ENCODE measurements around the gene FAM210B. TPM values are rescaled to one million over a fixed set of nuclear protein-coding genes. Genes with fewer than 3 reads are reported as not detected.

The FAM210B gene
- total and polyA plus RNA-seq, 2 experiments from 2014 or later = 15.4 to 16.2 TPM

DNA sequence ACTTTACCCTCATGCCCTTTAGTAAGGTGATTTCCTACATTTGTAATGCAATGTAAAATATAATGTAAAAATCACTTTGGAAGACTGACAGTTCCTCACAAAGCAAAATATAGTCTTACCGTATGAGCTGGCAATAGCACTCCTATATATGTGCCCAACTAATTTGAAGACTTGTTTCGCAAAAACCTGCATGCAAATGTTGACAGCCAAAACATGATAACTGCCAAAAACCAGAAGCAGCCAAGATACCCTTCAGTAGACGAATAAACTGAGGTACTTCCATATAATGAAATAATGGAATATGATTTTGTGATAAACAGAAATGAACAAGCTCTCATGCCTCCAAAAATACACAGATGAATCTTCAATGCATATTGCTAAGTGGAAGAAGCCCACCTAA lies 19.6 kb downstream of the FAM210B start:
- DNase-seq (ENCODE audit: low spot score) = no peak
- no peak overlapping the region for H3K4me3 Mint-ChIP-seq
- TF ChIP-seq ZNF331 (CRISPR knock-in tag; IDR thresholded peaks at IDR 0.05; ENCODE audit: low read depth) (no peak), CTCF (conservative IDR thresholded peaks at IDR 0.05; ENCODE audit: low read depth in 2 of 2) (no peak), EZH2phosphoT487 (IDR thresholded peaks at IDR 0.05; ENCODE audit: unreplicated experiment) (no peak), STAT1 (IDR thresholded peaks at IDR 0.05; ENCODE audit: unreplicated experiment) (no peak), REST (IDR thresholded peaks at IDR 0.05; ENCODE audit: unreplicated experiment) (no peak), NANOG (IDR thresholded peaks at IDR 0.05; ENCODE audit: borderline replicate concordance) (no peak), CREB1 (CRISPR knock-in tag; IDR thresholded peaks at IDR 0.05; ENCODE audit: low read depth) (no peak), POLR2AphosphoS5 (IDR thresholded peaks at IDR 0.05; ENCODE audit: low read depth) (no peak), EZH2 (IDR thresholded peaks at IDR 0.05; ENCODE audit: low read depth, unreplicated experiment) (no peak), JUNB (IDR thresholded peaks at IDR 0.05; ENCODE audit: unreplicated experiment) (no peak), ZNF114 (CRISPR knock-in tag; IDR thresholded peaks at IDR 0.05) (no peak)
- TF ChIP-seq, protein P1, sequence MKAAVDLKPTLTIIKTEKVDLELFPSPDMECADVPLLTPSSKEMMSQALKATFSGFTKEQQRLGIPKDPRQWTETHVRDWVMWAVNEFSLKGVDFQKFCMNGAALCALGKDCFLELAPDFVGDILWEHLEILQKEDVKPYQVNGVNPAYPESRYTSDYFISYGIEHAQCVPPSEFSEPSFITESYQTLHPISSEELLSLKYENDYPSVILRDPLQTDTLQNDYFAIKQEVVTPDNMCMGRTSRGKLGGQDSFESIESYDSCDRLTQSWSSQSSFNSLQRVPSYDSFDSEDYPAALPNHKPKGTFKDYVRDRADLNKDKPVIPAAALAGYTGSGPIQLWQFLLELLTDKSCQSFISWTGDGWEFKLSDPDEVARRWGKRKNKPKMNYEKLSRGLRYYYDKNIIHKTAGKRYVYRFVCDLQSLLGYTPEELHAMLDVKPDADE (IDR thresholded peaks at IDR 0.05) = no peak
- TF ChIP-seq, protein P2, sequence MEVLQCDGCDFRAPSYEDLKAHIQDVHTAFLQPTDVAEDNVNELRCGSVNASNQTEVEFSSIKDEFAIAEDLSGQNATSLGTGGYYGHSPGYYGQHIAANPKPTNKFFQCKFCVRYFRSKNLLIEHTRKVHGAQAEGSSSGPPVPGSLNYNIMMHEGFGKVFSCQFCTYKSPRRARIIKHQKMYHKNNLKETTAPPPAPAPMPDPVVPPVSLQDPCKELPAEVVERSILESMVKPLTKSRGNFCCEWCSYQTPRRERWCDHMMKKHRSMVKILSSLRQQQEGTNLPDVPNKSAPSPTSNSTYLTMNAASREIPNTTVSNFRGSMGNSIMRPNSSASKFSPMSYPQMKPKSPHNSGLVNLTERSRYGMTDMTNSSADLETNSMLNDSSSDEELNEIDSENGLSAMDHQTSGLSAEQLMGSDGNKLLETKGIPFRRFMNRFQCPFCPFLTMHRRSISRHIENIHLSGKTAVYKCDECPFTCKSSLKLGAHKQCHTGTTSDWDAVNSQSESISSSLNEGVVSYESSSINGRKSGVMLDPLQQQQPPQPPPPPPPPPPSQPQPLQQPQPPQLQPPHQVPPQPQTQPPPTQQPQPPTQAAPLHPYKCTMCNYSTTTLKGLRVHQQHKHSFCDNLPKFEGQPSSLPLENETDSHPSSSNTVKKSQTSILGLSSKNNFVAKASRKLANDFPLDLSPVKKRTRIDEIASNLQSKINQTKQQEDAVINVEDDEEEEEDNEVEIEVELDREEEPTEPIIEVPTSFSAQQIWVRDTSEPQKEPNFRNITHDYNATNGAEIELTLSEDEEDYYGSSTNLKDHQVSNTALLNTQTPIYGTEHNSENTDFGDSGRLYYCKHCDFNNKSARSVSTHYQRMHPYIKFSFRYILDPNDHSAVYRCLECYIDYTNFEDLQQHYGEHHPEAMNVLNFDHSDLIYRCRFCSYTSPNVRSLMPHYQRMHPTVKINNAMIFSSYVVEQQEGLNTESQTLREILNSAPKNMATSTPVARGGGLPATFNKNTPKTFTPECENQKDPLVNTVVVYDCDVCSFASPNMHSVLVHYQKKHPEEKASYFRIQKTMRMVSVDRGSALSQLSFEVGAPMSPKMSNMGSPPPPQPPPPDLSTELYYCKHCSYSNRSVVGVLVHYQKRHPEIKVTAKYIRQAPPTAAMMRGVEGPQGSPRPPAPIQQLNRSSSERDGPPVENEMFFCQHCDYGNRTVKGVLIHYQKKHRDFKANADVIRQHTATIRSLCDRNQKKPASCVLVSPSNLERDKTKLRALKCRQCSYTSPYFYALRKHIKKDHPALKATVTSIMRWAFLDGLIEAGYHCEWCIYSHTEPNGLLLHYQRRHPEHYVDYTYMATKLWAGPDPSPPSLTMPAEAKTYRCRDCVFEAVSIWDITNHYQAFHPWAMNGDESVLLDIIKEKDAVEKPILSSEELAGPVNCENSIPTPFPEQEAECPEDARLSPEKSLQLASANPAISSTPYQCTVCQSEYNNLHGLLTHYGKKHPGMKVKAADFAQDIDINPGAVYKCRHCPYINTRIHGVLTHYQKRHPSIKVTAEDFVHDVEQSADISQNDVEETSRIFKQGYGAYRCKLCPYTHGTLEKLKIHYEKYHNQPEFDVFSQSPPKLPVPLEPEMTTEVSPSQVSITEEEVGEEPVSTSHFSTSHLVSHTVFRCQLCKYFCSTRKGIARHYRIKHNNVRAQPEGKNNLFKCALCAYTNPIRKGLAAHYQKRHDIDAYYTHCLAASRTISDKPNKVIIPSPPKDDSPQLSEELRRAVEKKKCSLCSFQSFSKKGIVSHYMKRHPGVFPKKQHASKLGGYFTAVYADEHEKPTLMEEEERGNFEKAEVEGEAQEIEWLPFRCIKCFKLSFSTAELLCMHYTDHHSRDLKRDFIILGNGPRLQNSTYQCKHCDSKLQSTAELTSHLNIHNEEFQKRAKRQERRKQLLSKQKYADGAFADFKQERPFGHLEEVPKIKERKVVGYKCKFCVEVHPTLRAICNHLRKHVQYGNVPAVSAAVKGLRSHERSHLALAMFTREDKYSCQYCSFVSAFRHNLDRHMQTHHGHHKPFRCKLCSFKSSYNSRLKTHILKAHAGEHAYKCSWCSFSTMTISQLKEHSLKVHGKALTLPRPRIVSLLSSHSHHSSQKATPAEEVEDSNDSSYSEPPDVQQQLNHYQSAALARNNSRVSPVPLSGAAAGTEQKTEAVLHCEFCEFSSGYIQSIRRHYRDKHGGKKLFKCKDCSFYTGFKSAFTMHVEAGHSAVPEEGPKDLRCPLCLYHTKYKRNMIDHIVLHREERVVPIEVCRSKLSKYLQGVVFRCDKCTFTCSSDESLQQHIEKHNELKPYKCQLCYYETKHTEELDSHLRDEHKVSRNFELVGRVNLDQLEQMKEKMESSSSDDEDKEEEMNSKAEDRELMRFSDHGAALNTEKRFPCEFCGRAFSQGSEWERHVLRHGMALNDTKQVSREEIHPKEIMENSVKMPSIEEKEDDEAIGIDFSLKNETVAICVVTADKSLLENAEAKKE (CRISPR knock-in tag; IDR thresholded peaks at IDR 0.05) = no peak
- Histone ChIP-seq H3K36me3 (ENCODE audit: insufficient read depth) (peaks cover 65% of the 10 kb centered on the region), H3K4me2 (no peak overlapping the region), H3K4me3 (no peak overlapping the region), H3K4me1 (ENCODE audit: insufficient read depth) (no peaks in the 10 kb centered on the region), H3K79me2 (replicated peaks; ENCODE audit: insufficient read depth) (peaks cover 99% of the 10 kb centered on the region), H3F3A (replicated peaks; ENCODE audit: low read depth) (no peaks in the 10 kb centered on the region), H3K27ac (ENCODE audit: low read depth) (no peak overlapping the region), H4K20me1 (replicated peaks; ENCODE audit: insufficient read depth) (peaks cover 36% of the 10 kb centered on the region), H2AFZ (no peak overlapping the region), H3K27me3 (ENCODE audit: insufficient read depth) (no peaks in the 10 kb centered on the region), H3K9me2 (ENCODE audit: insufficient read depth) (no peaks in the 10 kb centered on the region)
- H3K27ac Mint-ChIP-seq = no peak overlapping the region
- peaks cover 84% of the 10 kb centered on the region for H3K36me3 Mint-ChIP-seq (ENCODE audit: low read depth)
- H3K9me3 Mint-ChIP-seq = no peaks in the 10 kb centered on the region
- peaks cover 3% of the 10 kb centered on the region for H3K27me3 Mint-ChIP-seq (ENCODE audit: insufficient read depth, low read depth, poor library complexity)
- ATAC-seq = no peak
- peaks cover 2% of the 10 kb centered on the region; the same call in 2 of the 3 replicates for H3K4me1 Mint-ChIP-seq
